NCI-H1436 (cell line): Measurements from ENCODE around the gene OSBPL10.
"Not testable (repeated sequence)": the region's sequence is repeated elsewhere in the genome, so short reads cannot be mapped to it uniquely, and the experiment has no call there.

Experiments used
- DNase-seq: peaks from one replicate; lab custom pipeline; 2025; lab: John Stamatoyannopoulos, UW

Gene OSBPL10

GRCh38 chr3:31808143-31808720 is 172.8 kb downstream of the OSBPL10 start:
- no peak for DNase-seq

DNA sequence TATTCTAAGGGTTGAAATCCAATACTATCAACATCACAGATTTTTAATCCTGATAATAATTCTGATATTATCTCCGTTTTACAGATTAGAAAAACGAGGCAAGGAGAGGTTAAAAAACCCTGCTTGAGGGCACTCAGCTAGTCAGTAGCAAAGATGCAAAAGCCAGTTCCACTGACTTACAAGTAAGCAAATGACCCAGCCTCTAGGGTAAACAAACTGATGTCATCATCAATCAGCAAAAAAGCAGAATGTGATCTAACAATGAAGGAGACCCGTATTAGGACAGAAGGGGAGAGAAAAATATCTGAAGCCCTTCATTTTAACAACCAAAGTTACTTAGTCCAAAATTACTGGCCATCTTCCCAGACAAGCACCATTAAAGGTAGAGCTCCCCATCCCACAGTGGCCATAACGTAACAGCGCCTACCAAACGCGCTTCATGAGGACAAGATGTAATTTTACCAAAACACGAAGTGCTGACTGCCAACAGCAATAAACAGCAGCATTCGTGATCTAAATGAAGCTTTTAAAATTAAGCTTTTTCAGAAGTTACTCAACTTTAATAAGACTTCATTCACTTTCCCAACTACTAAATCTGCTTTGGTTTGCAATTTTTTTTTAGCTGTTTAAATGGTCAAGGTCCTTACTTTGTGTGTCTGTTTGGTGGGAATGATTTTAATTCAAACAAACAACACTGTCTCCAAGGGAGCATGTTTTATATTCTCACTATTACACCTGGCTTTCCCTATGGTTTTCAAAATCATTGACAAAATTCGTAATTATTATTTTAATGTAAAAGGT is 176.6 kb downstream of the OSBPL10 start:
- no peak for DNase-seq

DNA sequence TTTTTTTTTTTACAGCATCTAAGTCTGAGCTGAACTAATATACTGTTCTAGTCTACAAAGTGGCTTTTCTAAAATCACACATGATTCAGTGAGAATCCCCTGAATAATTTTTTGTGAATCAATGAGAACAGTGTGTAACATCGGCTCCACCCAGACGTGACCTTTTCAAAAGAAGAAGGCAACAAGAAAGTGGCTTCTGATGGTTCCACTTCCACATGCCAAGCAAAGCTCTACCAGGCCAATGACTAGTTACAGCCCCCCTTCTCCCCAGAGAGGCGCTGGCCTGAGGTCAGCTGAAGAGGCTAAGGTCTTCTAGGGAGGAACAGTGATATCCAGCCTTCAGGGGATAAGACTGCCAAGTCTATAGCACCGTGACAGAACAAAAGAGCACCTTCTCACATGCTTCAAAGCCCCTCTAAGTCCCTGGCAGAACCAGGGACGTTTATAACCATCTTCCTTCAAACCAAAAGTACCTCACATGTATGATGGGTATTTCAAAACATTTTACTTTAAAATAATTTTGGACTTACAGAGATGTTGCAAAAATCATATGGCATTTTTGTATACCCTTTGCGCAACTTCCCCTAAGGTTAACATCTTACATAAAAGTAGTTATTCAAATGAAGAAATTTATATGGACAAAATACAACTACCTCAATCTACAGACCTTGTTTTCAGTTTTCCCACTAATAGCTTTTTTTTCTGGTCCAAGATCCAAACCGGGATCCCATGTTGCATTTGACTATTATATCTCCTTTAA is 177.9 kb downstream of the OSBPL10 start:
- no peak for DNase-seq

GRCh38 chr3:31800436-31800835 is 180.6 kb downstream of the OSBPL10 start:
- DNase-seq, result no peak

GRCh38 chr3:31798840-31799239 is 182.2 kb downstream of the OSBPL10 start:
- DNase-seq, result no peak

- no peak for DNase-seq
Measured at GRCh38 chr3:31793821-31794220, 187.2 kb downstream of the OSBPL10 start.

DNA sequence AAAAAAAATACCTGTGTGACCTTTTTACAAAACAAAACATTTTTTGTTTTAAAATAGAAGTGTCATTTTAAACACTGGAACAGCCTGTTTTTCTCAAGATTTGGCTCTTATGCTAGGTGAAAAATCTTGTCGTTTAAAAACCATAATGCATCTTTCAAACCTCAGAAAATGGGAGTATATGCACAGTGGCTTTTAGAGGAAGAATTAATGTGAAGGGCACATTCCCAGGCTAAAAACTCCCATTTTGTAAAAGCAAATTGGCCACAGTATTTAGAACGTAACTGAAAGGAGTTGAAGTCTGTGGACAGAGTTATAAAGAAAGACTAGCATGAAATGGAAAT is 190.0 kb downstream of the OSBPL10 start:
- DNase-seq, result no peak

DNA sequence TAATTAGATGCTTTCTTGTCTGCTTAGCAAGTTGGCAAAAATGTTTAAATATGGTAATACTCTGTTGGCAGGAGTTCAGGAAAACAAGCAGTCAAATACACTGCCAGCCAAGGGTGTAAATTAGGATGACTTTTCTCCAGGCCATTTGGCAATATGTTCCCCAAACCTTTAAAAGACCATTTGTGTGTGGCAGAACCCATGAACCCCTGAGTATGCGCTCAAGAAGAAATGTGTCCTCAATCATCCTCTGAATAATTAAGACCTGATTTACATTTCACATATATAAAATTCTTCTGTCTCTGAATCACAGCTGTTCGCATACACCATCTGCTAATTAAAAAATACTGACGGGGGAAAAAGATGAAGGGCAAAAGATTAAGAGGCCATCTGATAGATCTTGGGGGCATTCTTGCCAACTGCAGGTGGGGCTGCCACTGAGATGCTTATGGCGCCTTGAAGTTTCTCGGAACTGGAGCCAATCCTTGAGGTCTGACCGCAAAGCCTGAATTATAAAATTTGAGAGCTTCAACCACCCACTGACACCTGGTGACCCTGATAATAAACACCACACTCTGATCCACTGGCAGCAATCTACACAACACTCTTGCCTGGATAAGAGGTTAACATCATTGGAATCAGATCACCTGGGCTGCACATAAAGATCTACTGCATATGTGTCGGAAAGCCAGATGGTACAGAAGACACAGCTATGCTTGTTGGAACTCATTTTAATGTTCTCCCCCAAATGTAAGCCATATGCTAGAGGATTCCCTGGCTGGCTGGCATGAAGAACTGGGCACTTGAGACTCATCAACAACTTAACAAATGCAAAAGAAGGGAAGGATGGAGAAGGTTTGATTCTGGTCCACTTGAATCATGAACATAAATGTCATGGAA is 190.6 kb downstream of the OSBPL10 start:
- no peak for DNase-seq

DNA sequence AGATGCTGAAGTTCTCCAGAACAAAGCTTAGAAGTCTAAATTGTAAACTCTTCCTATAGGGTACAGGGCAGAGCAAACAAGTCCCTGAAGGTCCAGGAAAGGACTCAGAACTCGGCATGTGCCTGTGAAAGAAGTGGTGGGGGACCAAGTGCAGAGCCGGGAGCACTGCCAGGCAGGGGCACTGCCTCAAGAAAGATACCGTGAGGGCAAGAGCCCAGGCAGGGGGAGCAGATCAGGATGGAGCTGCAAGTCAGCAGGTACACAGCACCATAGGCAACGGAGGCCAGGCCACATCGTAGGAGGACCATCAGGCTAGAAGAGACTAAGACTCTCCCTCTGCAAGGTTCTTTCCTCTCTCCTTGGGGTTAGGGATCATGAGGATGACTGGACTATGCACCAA is 191.6 kb downstream of the OSBPL10 start:
- DNase-seq, result no peak

- DNase-seq, result no peak
Measured at GRCh38 chr3:31785734-31786133, 195.3 kb downstream of the OSBPL10 start.

DNA sequence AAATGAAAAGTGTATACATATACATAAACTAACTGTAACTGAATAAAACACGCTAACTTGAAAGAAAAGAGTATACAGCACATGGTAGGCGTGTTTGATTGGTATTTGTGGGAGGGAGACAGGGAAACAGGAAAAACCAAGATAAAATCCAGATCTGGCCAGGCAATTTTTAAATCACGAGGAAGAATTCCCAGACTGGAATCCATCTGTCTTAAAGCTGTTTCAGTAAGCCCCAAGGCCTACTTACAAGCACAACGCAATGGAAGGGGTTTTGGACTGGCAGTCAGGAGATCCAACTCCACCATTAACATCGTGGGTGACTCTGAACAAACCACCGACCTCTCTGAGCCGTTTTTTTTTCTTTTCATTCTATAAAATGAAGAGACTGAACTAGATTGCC is 195.8 kb downstream of the OSBPL10 start:
- no peak for DNase-seq

- DNase-seq, result not testable (repeated sequence)
Measured at GRCh38 chr3:31783851-31784250, 197.2 kb downstream of the OSBPL10 start.

GRCh38 chr3:31782306-31782705 is 198.8 kb downstream of the OSBPL10 start:
- DNase-seq, result not testable (repeated sequence)

- DNase-seq, result no peak
Measured at GRCh38 chr3:31779514-31779913, 201.5 kb downstream of the OSBPL10 start.

DNA sequence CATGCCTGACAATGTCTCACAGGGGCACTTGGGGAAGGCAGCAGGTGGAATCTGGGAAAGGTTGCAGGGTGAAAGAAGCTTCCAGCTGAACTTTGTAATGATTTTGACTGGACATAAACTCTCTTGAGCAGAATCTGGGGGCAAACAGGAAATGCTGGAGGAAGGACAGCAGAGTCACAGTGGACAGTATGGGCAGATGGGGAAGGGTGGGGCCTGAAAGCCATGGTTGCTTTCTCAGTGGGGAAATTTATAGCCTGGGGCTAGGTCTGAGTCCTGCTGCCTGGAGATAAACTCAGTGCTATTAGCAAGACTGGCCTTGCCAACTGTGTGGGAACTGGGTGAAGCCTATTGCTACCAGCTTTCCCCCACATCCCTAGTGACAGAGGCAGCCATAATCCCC is 203.2 kb downstream of the OSBPL10 start:
- DNase-seq, result no peak

DNA sequence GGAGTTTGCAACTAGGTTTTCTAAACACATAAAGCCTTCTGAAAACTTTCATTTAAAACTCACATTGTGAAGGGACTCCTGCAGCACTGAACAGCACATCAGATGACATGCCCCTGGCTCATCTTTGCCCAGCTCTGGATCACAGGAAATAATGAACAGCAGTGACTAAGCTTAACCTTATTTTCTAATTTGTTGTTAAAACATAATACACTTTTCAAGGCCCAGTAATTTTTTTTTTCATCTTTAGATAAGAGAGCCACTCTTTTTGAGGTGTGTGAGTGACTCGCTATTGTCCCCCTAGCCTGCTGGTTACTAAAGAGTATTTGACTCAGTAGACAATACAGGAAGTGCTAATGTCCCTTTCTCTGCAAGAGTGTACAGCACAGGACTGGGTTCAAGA is 204.0 kb downstream of the OSBPL10 start:
- no peak for DNase-seq

- DNase-seq, result no peak
Measured at GRCh38 chr3:31776016-31776415, 205.0 kb downstream of the OSBPL10 start.

- DNase-seq, result no peak
Measured at GRCh38 chr3:31775383-31775782, 205.7 kb downstream of the OSBPL10 start.

GRCh38 chr3:31772758-31773473 is 208.1 kb downstream of the OSBPL10 start:
- no peak for DNase-seq

DNA sequence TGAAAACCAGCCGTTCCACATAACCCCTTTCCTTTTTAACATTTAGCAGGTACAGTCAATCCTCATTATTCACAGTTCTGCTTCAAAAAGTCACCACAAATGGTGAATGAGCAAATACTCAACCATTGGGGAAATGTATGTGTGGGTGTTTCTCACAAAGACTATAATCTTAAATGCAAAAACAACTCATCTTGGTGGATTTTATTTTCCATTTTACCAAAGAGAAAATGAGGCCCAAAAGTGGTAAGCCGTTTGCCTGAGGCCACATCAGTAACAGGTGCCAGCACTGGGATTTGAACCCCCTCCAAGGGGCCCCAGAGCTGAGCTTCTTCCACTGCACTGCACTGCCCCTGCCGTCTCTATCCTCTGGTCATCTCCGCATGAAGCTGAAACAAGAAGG is 208.8 kb downstream of the OSBPL10 start:
- DNase-seq, result no peak

GRCh38 chr3:31770822-31771326 is 210.2 kb downstream of the OSBPL10 start:
- no peak for DNase-seq
